ENCODE measurements around the gene SERPINB4. TPM values are rescaled to one million over a fixed set of nuclear protein-coding genes. Genes with fewer than 3 reads are reported as not detected.
"Not testable (repeated sequence)": the region's sequence is repeated elsewhere in the genome, so short reads cannot be mapped to it uniquely, and the experiment has no call there.

SERPINB4 gene
- not detected for total RNA-seq

- DNase-seq (ENCODE audit: low spot score), result not testable (repeated sequence)
Measured at GRCh38 chr18:63644142-63644541, at the start of gene SERPINB4. Gene SERPINB4 (minus strand): TSS chr18:63644256. CDS start chr18:63643577, 679 bp downstream.

DNA sequence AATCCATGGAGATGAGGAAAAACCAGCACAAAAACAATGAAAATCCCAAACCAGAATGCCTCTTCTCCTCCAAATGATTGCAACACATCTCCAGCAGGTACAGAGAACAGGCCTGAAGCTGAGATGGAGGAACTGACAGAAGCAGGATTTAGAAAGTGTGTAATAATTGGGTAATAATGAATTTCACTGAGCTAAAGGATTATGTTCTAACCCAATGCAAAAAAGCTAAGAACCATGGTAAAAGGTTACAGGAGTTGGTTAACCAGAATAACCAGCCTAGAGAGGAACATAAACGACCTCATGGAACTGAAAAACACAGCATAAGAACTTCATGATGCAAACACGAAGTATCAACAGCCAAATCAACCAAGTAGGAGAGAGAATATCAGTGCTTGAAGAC is 45.0 kb upstream of the SERPINB4 start:
- DNase-seq (ENCODE audit: low spot score), result no peak

GRCh38 chr18:63686871-63687270 is 42.8 kb upstream of the SERPINB4 start:
- DNase-seq (ENCODE audit: low spot score), result no peak

- DNase-seq (ENCODE audit: low spot score), result no peak
Measured at GRCh38 chr18:63684718-63685117, 40.7 kb upstream of the SERPINB4 start.

DNA sequence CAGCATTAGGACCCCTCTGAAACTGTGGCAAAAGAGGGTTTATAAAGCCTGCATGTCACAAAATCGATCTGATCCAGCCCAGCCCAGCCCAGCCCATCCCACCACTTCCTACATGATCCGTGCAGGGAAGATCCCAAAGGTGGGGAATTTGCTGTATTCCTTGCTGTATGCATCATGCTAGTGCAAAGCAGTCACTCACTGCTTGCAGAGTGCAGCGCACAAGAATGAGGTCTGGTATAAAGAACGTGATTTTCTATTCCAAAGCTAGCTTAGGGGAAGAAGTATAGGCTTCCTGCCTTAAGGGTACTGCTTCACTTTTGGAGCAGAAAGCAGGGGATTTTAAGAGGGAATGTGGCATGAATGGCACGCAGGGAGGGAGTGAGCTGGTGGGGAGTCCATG is 39.8 kb upstream of the SERPINB4 start:
- DNase-seq (ENCODE audit: low spot score), result no peak

DNA sequence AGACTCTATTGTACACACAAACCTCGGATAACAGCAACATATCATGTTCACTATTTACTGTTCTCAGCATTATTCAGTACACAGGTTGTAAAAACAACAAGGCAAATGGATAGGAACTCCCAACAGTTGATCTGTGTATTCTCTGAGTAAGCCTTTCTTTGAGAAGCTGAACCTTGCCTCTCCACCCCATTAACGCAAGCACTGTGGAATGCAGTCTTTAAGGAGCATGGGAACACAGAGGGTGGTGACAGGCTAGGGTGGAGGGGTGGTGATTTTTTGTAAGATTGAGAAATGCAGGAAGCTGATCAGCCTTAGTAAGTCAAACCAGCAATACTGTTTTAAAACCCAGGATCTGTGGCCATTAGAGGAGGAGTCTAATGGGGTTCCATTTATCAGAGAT is 39.1 kb upstream of the SERPINB4 start:
- DNase-seq (ENCODE audit: low spot score), result peak; percentile 49

GRCh38 chr18:63681449-63682340 is 37.6 kb upstream of the SERPINB4 start:
- no peak for DNase-seq (ENCODE audit: low spot score)

DNA sequence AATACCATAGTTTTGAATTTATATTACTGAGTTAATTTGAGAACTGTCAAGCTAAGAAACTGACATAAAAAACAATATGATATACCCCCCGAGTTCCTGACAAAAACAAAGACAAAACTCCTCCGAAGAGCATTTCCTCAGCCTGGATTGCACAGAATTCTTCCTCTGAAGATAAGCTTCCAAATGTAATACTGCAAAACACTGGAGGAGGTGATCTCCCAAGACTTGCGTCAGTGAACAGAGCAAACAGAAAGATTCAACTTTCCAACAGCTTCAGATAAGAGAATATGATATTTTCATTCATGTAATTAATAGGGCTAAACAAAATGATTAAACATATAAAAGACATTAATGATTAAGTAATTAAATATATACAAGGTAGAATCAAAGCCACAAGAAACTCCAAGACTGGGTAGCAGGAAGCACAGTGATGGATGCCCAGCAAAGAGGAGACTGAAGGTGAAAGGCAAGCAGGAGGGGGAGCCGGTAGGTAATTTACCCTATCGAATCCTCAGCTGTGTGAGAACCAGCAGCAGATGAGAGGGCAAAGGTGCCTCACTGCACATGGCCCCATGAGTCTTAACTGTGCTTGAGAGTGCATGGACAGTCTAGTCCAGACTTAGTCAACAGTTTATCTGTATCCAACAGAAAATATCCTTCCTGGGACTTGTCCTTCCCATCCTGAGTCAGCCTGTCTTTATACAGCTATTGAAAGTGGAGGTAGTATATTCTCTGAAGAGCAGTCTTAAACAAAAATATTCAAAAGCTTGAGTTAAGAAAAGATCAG is 36.0 kb upstream of the SERPINB4 start:
- DNase-seq (ENCODE audit: low spot score), result no peak

GRCh38 chr18:63677500-63678225 is 33.6 kb upstream of the SERPINB4 start:
- no peak for DNase-seq (ENCODE audit: low spot score)

GRCh38 chr18:63676526-63677323 is 32.7 kb upstream of the SERPINB4 start:
- DNase-seq (ENCODE audit: low spot score), result no peak

GRCh38 chr18:63664571-63664970 is 20.5 kb upstream of the SERPINB4 start:
- no peak for DNase-seq (ENCODE audit: low spot score)

GRCh38 chr18:63661750-63662149 is 17.7 kb upstream of the SERPINB4 start, which contains the start of gene SERPINB3:
Gene SERPINB3 (minus strand): TSS chr18:63661893. CDS start chr18:63661216, 677 bp downstream.
- DNase-seq (ENCODE audit: low spot score), result not testable (repeated sequence)

GRCh38 chr18:63658920-63659319 is 14.9 kb upstream of the SERPINB4 start:
- DNase-seq (ENCODE audit: low spot score), result not testable (repeated sequence)

- not testable (repeated sequence) for DNase-seq (ENCODE audit: low spot score)
Measured at GRCh38 chr18:63650271-63650670, 6.2 kb upstream of the SERPINB4 start.

GRCh38 chr18:63648241-63648640 is 4.2 kb upstream of the SERPINB4 start:
- DNase-seq (ENCODE audit: low spot score), result no peak

- no peak for DNase-seq (ENCODE audit: low spot score)
Measured at GRCh38 chr18:63646936-63647335, 2.9 kb upstream of the SERPINB4 start.

DNA sequence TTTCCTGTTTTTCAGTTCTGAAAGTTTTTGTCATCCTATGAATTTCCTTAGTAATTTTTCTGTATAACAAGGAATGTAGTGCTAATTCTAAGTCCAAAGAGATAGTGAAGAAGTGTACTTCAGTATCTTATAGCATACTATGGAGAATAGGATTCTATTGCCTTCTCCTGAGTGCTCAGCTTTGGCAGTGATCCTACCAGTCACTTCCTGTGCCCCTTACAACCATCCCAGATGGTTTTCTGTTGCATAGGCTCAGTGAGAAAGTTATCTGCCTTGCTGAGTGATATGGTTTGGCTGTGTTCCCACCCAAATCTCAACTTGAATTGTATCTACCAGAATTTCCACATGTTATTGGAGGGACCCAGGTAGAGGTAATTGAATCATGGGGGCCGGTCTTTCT is 638 bp upstream of the SERPINB4 start:
- not testable (repeated sequence) for DNase-seq (ENCODE audit: low spot score)

GRCh38 chr18:63642668-63643356 is 1.2 kb downstream of the SERPINB4 start:
- DNase-seq (ENCODE audit: low spot score), result not testable (repeated sequence)

GRCh38 chr18:63641157-63641680 is 2.8 kb downstream of the SERPINB4 start:
- DNase-seq (ENCODE audit: low spot score), result not testable (repeated sequence)

DNA sequence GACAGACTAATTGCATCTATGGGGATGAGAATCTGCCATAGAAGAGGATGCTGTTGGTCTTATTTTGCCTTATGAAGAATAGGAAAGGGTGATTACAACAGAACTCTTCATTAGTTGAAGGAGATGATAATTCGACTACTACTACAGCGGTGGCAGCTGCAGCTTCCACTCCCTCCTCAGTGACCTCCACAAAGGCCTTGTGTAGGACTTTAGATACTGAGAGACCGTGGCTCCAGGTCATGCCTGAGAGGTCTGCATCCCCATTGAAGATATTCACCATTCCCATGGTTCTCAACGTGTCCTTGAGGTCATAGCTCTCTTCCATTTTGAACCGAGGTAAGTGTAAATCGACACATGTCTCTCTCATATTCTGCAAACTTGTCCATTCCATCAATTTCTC is 6.4 kb downstream of the SERPINB4 start:
- no peak for DNase-seq (ENCODE audit: low spot score)

Data from ureter (tissue), 1 donor.